ENCODE results near the gene ASL. TPM values are rescaled to one million over a fixed set of nuclear protein-coding genes. Genes with fewer than 3 reads are reported as not detected.
"Not testable (repeated sequence)": the region's sequence is repeated elsewhere in the genome, so short reads cannot be mapped to it uniquely, and the experiment has no call there.

Gene ASL
- total RNA-seq, 2 donors from 2014 or later = 43.2 to 54.7 TPM

DNA sequence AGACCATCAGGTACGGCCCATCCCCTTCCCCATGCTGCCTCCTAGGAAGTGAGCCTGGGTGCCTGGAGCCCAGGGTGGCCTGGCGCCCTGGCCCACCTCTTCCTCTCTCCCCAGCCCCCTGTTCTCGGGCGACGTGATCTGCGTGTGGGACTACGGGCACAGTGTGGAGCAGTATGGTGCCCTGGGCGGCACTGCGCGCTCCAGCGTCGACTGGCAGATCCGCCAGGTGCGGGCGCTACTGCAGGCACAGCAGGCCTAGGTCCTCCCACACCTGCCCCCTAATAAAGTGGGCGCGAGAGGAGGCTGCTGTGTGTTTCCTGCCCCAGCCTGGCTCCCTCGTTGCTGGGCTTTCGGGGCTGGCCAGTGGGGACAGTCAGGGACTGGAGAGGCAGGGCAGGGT lies 17.0 kb downstream of the ASL start:
- no peak for TF ChIP-seq CTCF (IDR thresholded peaks at IDR 0.05)
- H3K9me3 ChIP-seq = no peaks in the 10 kb centered on the region
- ATAC-seq (ENCODE audit: insufficient number of reproducible peaks, low FRiP score, low read depth) = no peak

DNA sequence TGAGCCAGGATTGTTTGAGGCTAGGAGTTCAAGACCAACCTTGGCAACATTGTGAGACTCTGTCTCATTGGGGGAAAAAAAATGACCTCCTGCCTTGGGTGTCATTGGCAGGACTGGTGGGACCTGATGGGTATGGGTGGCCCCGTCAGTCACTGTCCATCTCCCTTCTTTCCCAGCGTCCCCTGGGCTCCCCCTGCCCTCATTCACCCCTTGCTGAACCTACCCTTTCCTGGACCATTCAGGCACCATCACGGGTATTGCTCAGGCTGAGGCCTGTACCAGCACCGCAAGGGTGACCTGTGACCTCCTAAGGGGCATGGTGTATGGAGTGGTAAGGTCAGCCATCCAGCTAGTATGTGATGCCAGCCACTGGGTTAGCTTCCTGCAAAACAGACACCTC lies 19.4 kb downstream of the ASL start:
- no peak for ATAC-seq (ENCODE audit: insufficient number of reproducible peaks, low FRiP score, low read depth)
- H3K4me3 ChIP-seq = no peak overlapping the region
- TF ChIP-seq CTCF (IDR thresholded peaks at IDR 0.05) = no peak

More for the DNA sequence above, 17.0 kb downstream of the ASL start:
- no peak overlapping the region for H3K4me3 ChIP-seq
- no peaks in the 10 kb centered on the region for H3K4me1 ChIP-seq (ENCODE audit: control insufficient read depth in 1 of 2, low read depth in 2 of 2)
- H3K27me3 ChIP-seq (replicated peaks; ENCODE audit: insufficient read depth) = no peaks in the 10 kb centered on the region
- no peak overlapping the region for H3K27ac ChIP-seq
- no peak for DNase-seq (ENCODE audit: low spot score)
- no peaks in the 10 kb centered on the region for H3K36me3 ChIP-seq

GRCh38 chr7:66099232-66099550 lies 23.6 kb downstream of the ASL start:
- DNase-seq (ENCODE audit: low spot score) (no peak), ATAC-seq (ENCODE audit: insufficient number of reproducible peaks, low FRiP score, low read depth) (no peak)
- peak overlapping the region; percentile 95 to 97 for H3K27ac ChIP-seq
- H3K9me3 ChIP-seq = no peaks in the 10 kb centered on the region
- peak overlapping the region; percentile 75 for H3K4me3 ChIP-seq
- H3K36me3 ChIP-seq = no peaks in the 10 kb centered on the region
- peaks cover 0 to 4% of the 10 kb centered on the region in 2 donors for H3K4me1 ChIP-seq (ENCODE audit: control insufficient read depth in 1 of 2, low read depth in 2 of 2)
- TF ChIP-seq CTCF (IDR thresholded peaks at IDR 0.05) = no peak
- no peaks in the 10 kb centered on the region for H3K27me3 ChIP-seq (replicated peaks; ENCODE audit: insufficient read depth)

More for the DNA sequence above, 19.4 kb downstream of the ASL start:
- Histone ChIP-seq H3K36me3 (no peaks in the 10 kb centered on the region), H3K27me3 (replicated peaks; ENCODE audit: insufficient read depth) (no peaks in the 10 kb centered on the region), H3K9me3 (no peaks in the 10 kb centered on the region), H3K27ac (no peak overlapping the region), H3K4me1 (ENCODE audit: control insufficient read depth in 1 of 2, low read depth in 2 of 2) (peaks cover 0 to 4% of the 10 kb centered on the region in 2 donors)
- no peak for DNase-seq (ENCODE audit: low spot score)

- no peak for TF ChIP-seq CTCF (IDR thresholded peaks at IDR 0.05)
- peak; percentile 50 for DNase-seq (ENCODE audit: low spot score)
- no peaks in the 10 kb centered on the region for H3K36me3 ChIP-seq
These were observed 24.2 kb downstream of the ASL start for GRCh38 chr7:66099551-66100407.

GRCh38 chr7:66100408-66101050 lies 24.9 kb downstream of the ASL start:
- no peak for DNase-seq (ENCODE audit: low spot score)
- H3K4me3 ChIP-seq = peak overlapping the region; percentile 75
- no peaks in the 10 kb centered on the region for H3K36me3 ChIP-seq
- no peak for ATAC-seq (ENCODE audit: insufficient number of reproducible peaks, low FRiP score, low read depth)
- H3K27me3 ChIP-seq (replicated peaks; ENCODE audit: insufficient read depth) = no peaks in the 10 kb centered on the region
- no peak for TF ChIP-seq CTCF (IDR thresholded peaks at IDR 0.05)
- no peaks in the 10 kb centered on the region for H3K9me3 ChIP-seq
- peaks cover 0 to 4% of the 10 kb centered on the region in 2 donors for H3K4me1 ChIP-seq (ENCODE audit: control insufficient read depth in 1 of 2, low read depth in 2 of 2)
- peak overlapping the region; percentile 95 to 97 for H3K27ac ChIP-seq

More at GRCh38 chr7:66099551-66100407, 24.2 kb downstream of the ASL start:
- Histone ChIP-seq H3K27me3 (replicated peaks; ENCODE audit: insufficient read depth) (no peaks in the 10 kb centered on the region), H3K4me3 (peak overlapping the region; percentile 75), H3K27ac (peak overlapping the region; percentile 95 to 97), H3K9me3 (no peaks in the 10 kb centered on the region), H3K4me1 (ENCODE audit: control insufficient read depth in 1 of 2, low read depth in 2 of 2) (peaks cover 0 to 4% of the 10 kb centered on the region in 2 donors)
- peak; percentile 96 for ATAC-seq (ENCODE audit: insufficient number of reproducible peaks, low FRiP score, low read depth)

DNA sequence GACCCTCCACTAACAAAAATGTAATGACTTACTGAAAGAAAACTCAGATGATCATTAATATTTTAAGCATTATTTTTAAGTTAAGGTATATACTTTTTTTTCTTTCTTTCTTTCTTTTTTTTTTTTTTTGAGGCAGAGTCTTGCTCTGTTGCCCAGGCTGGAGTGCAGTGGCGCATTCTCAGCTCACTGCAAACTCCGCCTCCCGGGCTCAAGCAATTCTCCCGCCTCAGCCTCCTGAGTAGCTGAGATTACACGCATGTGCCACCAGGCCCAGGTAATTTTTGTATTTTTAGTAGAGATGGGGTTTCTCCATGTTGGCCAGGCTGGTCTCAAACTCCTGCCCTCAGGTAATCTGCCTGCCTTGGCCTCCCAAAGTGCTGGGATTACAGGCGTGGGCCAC lies 26.5 kb downstream of the ASL start:
- not testable (repeated sequence) for DNase-seq (ENCODE audit: low spot score); H3K9me3 ChIP-seq; H3K27me3 ChIP-seq (replicated peaks; ENCODE audit: insufficient read depth); H3K4me1 ChIP-seq (ENCODE audit: control insufficient read depth in 1 of 2, low read depth in 2 of 2); H3K27ac ChIP-seq; H3K4me3 ChIP-seq; H3K36me3 ChIP-seq; ATAC-seq (ENCODE audit: insufficient number of reproducible peaks, low FRiP score, low read depth)

DNA sequence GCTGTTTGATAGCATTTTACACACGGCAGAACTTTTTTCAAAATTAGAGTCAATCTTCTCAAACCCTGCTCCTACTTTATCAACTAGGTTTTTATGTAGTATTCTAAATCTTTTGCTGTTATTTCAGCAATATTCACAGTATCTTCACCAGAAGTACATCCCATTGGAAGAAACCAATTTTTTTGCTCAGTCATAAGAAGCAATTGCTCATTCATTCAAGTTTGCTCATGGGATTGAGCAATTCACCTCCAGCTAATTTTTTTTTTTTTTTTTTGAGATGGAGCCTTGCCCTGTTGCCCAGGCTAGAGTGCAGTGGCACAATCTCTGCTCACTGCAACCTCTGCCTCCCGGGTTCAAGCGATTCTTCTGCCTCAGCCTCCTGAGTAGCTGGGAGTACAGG lies 28.4 kb downstream of the ASL start:
- not testable (repeated sequence) for ATAC-seq (ENCODE audit: insufficient number of reproducible peaks, low FRiP score, low read depth); H3K36me3 ChIP-seq; H3K27me3 ChIP-seq (replicated peaks; ENCODE audit: insufficient read depth); DNase-seq (ENCODE audit: low spot score); H3K9me3 ChIP-seq; H3K4me3 ChIP-seq; H3K4me1 ChIP-seq (ENCODE audit: control insufficient read depth in 1 of 2, low read depth in 2 of 2); H3K27ac ChIP-seq
